CD4-positive, alpha-beta T cell treated with Interferon gamma for 1 hour (primary cell): ENCODE data around the gene CAMTA1.
"Not testable (repeated sequence)": the region's sequence is repeated elsewhere in the genome, so short reads cannot be mapped to it uniquely, and the experiment has no call there.

Source experiments
- DNase-seq: peaks from one replicate; pipeline ENCODE4 v3.0.0-alpha.2; 2020

Gene CAMTA1

GRCh38 chr1:7705048-7705907 is 920.0 kb downstream of the CAMTA1 start:
- DNase-seq, result peak; percentile 53

- DNase-seq, result no peak
These were observed 920.6 kb downstream of the CAMTA1 start for GRCh38 chr1:7705908-7706216.

GRCh38 chr1:7707527-7707926 is 922.3 kb downstream of the CAMTA1 start:
- DNase-seq, result no peak

- DNase-seq, result not testable (repeated sequence)
These were observed 922.8 kb downstream of the CAMTA1 start for GRCh38 chr1:7708065-7708464.

- DNase-seq, result no peak
These were observed 925.6 kb downstream of the CAMTA1 start for GRCh38 chr1:7710859-7711258.

- DNase-seq, result no peak
These were observed 927.6 kb downstream of the CAMTA1 start for GRCh38 chr1:7712731-7713323.

- DNase-seq, result no peak
These were observed 931.3 kb downstream of the CAMTA1 start for GRCh38 chr1:7716506-7716905.

- DNase-seq, result no peak
These were observed 932.6 kb downstream of the CAMTA1 start for GRCh38 chr1:7717748-7718368.

- DNase-seq, result no peak
These were observed 934.3 kb downstream of the CAMTA1 start for GRCh38 chr1:7719468-7720094.

- no peak for DNase-seq
These were observed 936.9 kb downstream of the CAMTA1 start for GRCh38 chr1:7721940-7722669.

- DNase-seq, result no peak
These were observed 937.4 kb downstream of the CAMTA1 start for GRCh38 chr1:7722670-7723012.

GRCh38 chr1:7726623-7727022 is 941.4 kb downstream of the CAMTA1 start:
- no peak for DNase-seq

GRCh38 chr1:7727809-7728471 is 942.7 kb downstream of the CAMTA1 start:
- DNase-seq, result no peak

GRCh38 chr1:7729761-7730160 is 944.5 kb downstream of the CAMTA1 start:
- DNase-seq, result no peak

GRCh38 chr1:7732331-7732730 is 947.1 kb downstream of the CAMTA1 start:
- DNase-seq, result no peak

GRCh38 chr1:7733276-7733675 is 948.0 kb downstream of the CAMTA1 start:
- DNase-seq, result no peak

GRCh38 chr1:7738044-7738443 is 952.8 kb downstream of the CAMTA1 start:
- DNase-seq, result no peak

- no peak for DNase-seq
These were observed 958.1 kb downstream of the CAMTA1 start for GRCh38 chr1:7743346-7743745.

GRCh38 chr1:7744882-7745281 is 959.6 kb downstream of the CAMTA1 start:
- DNase-seq, result no peak

- no peak for DNase-seq
These were observed 960.5 kb downstream of the CAMTA1 start for GRCh38 chr1:7745783-7746182.

GRCh38 chr1:7747605-7748004 is 962.4 kb downstream of the CAMTA1 start:
- DNase-seq, result no peak

- no peak for DNase-seq
These were observed 963.9 kb downstream of the CAMTA1 start for GRCh38 chr1:7749126-7749525.

GRCh38 chr1:7751174-7751573 is 965.9 kb downstream of the CAMTA1 start:
- no peak for DNase-seq
